Loucy (cell line): ENCODE data around the gene ZNF697.

Experiments
- CTCF ChIP-seq: fragments of 200-600 bp; sonication (generic); conservative IDR thresholded peaks from 2 replicates; pipeline ENCODE4 v1.5.1; 2014; ENCODE audit warnings: mild to moderate bottlenecking, antibody characterized with exemption, low read length
- EZH2phosphoT487 ChIP-seq: fragments of 200-600 bp; IDR thresholded peaks from 2 replicates; pipeline ENCODE4 v1.6.1; 2018; ENCODE audit warnings: antibody characterized with exemption, mild to moderate bottlenecking, moderate library complexity, borderline replicate concordance

GRCh38 chr1:119689511-119689910, 41.4 kb upstream of the ZNF697 start:
- no peak for TF ChIP-seq EZH2phosphoT487
- no peak for TF ChIP-seq CTCF
